GM19238 (cell line): ENCODE measurements around the gene RGMA.
"Not testable (repeated sequence)": the region's sequence is repeated elsewhere in the genome, so short reads cannot be mapped to it uniquely, and the experiment has no call there.

Source experiments
- DNase-seq: peaks from one replicate; pipeline ENCODE4 v3.0.0; 2011; ENCODE audit warnings: low spot score; ENCODE audit not compliant: insufficient read length

The RGMA gene

DNA sequence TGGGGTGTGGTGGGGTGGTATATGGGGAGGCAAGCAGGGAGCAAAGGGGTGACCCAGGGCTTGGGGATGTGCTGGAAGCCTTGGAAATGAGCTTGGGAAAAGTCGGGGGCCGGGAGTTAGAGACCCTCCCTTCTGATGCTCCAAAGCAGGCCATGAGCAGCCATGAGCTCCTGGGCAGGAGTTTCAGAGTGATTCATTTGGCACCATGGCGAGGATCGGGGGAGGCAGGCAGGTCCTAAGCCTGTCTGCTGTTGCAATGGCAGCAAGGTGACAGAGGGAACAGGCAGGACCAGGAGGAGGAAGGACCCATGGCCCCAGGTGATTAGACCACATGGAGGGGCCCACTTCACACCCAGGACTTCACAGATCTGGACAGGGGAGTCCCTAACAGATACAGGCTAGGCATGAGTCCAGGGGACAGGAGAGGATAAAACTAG is 21.3 kb downstream of the RGMA start:
- DNase-seq = no peak

DNA sequence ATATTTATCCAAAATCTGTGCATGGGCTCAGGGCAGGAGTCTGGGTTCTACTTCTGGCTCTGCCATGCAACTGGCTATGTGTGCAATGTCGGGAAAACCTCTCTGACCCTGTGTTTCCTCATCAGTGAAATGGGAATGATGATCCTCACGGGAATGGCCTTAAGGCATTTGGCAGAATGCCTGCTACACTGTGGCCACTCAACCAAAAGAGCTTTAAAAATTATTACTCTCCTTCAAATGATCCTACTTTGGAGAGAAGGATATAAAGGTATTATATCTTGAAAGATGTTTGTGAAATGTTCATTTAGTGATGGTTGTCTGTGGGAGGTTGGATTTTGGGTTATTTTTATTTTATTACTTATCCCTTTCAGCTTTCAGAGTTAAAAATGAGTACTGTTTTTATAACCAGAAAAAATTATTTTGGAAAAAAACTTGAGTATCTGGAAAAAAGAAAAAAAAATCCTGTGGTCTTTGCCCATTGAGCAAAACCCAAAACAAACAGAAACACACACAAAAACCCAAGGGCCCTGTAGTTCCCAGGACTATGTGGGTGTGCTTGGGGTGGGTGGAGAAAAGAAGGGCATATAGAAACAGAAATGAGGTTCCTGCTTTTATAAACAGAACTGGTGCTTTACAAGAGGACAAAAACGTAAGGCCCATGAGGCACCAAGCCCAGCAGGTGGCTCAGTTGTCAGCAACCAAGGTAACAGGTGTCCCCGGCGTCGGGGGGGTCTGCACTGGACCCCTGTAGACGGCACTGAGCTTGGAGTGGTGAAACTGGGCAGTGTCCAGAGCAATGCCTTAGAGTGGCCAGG is 22.0 kb downstream of the RGMA start:
- DNase-seq = no peak

GRCh38 chr15:93066224-93066681 is 22.8 kb downstream of the RGMA start:
- DNase-seq = no peak

GRCh38 chr15:93065641-93066045 is 23.4 kb downstream of the RGMA start:
- no peak for DNase-seq

- no peak for DNase-seq
These were observed 25.0 kb downstream of the RGMA start for GRCh38 chr15:93063796-93064690.

- DNase-seq = no peak
These were observed 25.7 kb downstream of the RGMA start for GRCh38 chr15:93063262-93063671.

- DNase-seq = not testable (repeated sequence)
These were observed 26.3 kb downstream of the RGMA start for GRCh38 chr15:93062628-93063261.

- DNase-seq = no peak
These were observed 28.4 kb downstream of the RGMA start for GRCh38 chr15:93060336-93061248.

GRCh38 chr15:93059442-93059841 is 29.6 kb downstream of the RGMA start:
- DNase-seq = no peak

GRCh38 chr15:93058904-93059427 is 30.0 kb downstream of the RGMA start:
- DNase-seq = no peak

DNA sequence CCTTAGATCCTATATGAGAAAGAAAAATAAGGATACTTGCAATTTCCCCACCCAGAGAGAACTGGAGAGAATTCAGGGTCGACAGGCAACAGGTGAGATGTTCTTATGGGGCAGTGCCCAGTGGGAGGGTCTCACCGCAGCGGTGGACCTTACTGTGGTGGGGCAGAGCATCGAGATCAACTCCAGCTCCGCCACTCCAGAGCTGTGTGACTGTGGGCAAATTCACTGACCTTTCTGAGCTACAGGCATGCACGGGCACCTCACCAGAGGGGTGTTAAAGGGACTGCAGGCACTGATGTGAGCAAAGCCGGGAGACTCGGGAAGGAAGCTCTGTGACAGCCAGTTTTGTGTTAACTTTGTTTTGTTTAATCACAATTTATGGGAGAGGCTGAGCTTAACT is 30.9 kb downstream of the RGMA start:
- no peak for DNase-seq

GRCh38 chr15:93057618-93058017 is 31.4 kb downstream of the RGMA start:
- no peak for DNase-seq

DNA sequence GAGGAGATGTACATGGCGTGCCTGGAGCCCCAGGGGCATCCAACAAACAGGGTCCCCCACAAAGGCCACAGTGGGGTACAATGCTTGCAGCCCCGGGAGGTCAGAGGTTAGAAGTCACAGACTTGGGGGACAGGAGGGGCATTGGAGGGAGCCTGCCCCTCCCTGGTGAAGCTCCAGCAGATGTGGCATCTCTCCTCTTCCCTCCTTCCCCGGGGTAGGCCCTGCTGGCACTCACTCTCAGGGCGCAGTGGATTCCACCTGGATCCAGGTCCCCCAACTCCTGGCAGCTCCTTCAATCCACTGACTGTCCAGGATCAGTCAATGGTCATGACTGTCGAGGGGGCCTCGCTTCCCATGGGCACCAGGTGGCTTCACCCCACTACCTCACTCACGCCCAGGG is 32.2 kb downstream of the RGMA start:
- no peak for DNase-seq

GRCh38 chr15:93055211-93055610 is 33.8 kb downstream of the RGMA start:
- DNase-seq = no peak

DNA sequence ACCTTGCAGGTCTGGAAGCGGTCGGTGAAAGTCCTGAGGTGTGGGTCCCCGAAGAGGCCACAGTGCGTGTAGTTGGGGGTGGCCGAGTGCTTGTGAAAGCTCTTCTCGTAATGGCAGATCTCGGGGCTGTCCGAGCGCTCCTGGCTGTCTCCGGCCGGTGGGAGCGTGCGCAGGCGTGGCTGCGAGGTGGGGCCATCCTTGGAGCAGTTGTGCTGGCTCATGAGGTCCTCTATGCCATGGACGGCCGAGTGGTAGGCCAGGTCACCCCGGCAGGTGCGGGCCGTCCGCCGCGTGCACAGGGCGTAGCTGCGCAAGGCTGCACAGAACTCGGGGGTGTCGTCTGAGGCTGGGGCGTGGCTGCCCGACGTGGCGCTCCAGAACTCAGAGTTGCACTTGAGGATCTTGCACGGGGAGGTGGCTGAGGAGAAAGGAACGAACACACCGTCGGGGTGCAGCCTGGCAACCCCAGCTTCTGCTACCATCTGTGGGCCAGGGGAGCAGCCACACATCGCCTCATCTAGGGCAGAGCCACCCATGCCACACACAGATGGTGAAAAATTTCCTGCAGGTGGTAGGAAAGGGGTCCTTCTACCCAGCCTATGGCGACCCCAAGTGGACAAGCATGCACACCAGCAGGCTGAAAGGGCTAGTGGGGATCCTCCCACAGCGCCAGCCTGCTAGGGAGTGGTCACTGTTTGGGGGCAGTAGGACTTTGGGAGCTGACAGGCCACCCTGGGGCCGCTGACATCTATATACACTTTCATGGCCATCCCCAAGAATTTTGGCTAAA is 36.7 kb downstream of the RGMA start:
- no peak for DNase-seq

GRCh38 chr15:93051236-93052089 is 37.5 kb downstream of the RGMA start:
- no peak for DNase-seq

- no peak for DNase-seq
These were observed 38.4 kb downstream of the RGMA start for GRCh38 chr15:93050648-93051047.

DNA sequence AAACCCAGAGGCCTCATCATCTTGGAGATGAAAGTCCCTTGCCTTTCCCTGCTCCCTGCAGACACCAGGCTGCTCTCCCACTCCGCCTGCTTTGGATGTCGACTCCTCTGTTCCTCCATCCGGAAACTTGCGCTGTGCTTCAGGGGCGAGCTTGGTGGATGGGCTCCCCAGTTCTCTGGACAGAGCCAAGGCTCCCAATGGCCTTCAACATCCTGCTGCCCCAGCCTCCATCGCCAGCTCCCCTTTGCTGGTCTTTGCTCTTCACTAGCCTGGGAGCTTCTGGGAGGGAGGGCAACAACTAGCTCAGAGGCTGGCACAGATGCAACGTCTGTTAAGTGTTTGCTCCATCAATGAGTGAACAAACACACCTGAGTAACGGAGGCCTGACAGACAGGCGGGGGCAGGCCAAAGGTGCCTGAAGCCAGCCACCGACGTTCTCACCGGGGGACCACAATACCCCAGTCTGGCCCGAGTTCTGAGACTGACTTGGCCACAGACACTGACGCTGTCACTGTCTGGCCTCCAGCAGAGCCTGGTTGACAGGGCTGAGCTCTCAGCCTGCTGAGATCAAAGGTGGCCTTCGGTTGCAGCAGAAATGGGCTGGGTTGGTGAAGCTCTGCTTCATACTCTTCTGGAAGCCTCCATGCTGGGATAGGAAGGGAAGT is 39.0 kb downstream of the RGMA start:
- DNase-seq = no peak
